ENCODE data around the gene MARCHF3. TPM values are rescaled to one million over a fixed set of nuclear protein-coding genes. Genes with fewer than 3 reads are reported as not detected.
"Not testable (repeated sequence)": the region's sequence is repeated elsewhere in the genome, so short reads cannot be mapped to it uniquely, and the experiment has no call there.

Gene MARCHF3
- total RNA-seq, 3 donors from 2014 or later, result 22.5 to 52.8 (median 34.5) TPM

GRCh38 chr5:126847826-126848251 lies 182.5 kb downstream of the MARCHF3 start:
- Histone ChIP-seq H3K4me3 (no peak overlapping the region), H3K9me3 (no peaks in the 10 kb centered on the region), H3K36me3 (ENCODE audit: low read depth) (no peaks in the 10 kb centered on the region), H3K4me1 (ENCODE audit: low read depth) (peaks cover 21% of the 10 kb centered on the region)
- ATAC-seq, result peak; percentile 17
- DNase-seq, result no peak
- TF ChIP-seq, protein P1, sequence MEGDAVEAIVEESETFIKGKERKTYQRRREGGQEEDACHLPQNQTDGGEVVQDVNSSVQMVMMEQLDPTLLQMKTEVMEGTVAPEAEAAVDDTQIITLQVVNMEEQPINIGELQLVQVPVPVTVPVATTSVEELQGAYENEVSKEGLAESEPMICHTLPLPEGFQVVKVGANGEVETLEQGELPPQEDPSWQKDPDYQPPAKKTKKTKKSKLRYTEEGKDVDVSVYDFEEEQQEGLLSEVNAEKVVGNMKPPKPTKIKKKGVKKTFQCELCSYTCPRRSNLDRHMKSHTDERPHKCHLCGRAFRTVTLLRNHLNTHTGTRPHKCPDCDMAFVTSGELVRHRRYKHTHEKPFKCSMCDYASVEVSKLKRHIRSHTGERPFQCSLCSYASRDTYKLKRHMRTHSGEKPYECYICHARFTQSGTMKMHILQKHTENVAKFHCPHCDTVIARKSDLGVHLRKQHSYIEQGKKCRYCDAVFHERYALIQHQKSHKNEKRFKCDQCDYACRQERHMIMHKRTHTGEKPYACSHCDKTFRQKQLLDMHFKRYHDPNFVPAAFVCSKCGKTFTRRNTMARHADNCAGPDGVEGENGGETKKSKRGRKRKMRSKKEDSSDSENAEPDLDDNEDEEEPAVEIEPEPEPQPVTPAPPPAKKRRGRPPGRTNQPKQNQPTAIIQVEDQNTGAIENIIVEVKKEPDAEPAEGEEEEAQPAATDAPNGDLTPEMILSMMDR (IDR thresholded peaks at IDR 0.05), result no peak
- intact Hi-C loops (cut with DNase I, micrococcal nuclease), result no loop called here

GRCh38 chr5:126847456-126847820 lies 182.9 kb downstream of the MARCHF3 start:
- ATAC-seq, result no peak
- Histone ChIP-seq H3K4me3 (no peak overlapping the region), H3K9me3 (no peaks in the 10 kb centered on the region), H3K4me1 (ENCODE audit: low read depth) (peaks cover 21% of the 10 kb centered on the region), H3K36me3 (ENCODE audit: low read depth) (no peaks in the 10 kb centered on the region)
- DNase-seq, result no peak
- TF ChIP-seq, protein P1 (IDR thresholded peaks at IDR 0.05), result no peak
- intact Hi-C loops (cut with DNase I, micrococcal nuclease), result no loop called here

- peaks cover 21% of the 10 kb centered on the region for H3K4me1 ChIP-seq (ENCODE audit: low read depth)
- TF ChIP-seq, protein P1 (IDR thresholded peaks at IDR 0.05), result no peak
- intact Hi-C loops (cut with DNase I, micrococcal nuclease), result no loop called here
- peak; percentile 28 for ATAC-seq
- DNase-seq, result no peak
- no peak overlapping the region for H3K4me3 ChIP-seq
- no peaks in the 10 kb centered on the region for H3K36me3 ChIP-seq (ENCODE audit: low read depth)
- no peaks in the 10 kb centered on the region for H3K9me3 ChIP-seq
These were observed 183.5 kb downstream of the MARCHF3 start for GRCh38 chr5:126846744-126847455.

- intact Hi-C loops (cut with DNase I, micrococcal nuclease), result no loop called here
- ATAC-seq, result no peak
These were observed 184.0 kb downstream of the MARCHF3 start for GRCh38 chr5:126846344-126846743.

DNA sequence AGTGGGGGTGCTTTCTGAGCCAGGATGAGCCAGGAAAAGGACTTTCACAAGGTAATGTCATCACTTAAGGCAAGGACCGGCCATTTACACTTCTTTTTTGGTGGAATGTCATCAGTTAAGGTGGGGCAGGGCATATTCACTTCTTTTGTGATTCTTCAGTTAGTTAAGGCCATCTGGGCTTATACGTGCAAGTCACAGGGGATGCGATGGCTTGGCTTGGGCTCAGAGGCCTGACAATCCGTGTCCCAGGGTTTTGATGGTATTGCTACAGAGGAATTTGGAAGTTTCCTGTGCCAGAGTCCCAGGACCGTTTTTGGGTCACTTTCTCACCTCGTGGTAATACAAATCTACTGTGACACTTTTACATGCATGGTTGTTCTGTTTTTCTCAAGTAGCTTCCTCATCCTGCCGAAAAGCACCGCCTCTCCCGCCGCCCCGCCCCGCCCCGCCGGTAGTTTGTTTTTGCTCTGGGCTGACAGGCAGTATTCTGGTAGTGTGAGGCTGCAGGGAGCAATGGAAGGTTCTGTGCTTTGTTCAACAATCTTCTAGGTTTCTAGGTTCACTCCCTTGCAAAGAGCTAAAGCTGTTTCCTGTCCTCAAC lies 184.8 kb downstream of the MARCHF3 start:
- H3K9me3 ChIP-seq; intact Hi-C loops (cut with DNase I, micrococcal nuclease); H3K36me3 ChIP-seq (ENCODE audit: low read depth); H3K4me3 ChIP-seq: not testable (repeated sequence)
- DNase-seq, result peak; percentile 62 to 91 (median 84)
- peak; percentile 100 for ATAC-seq
- peaks cover 21% of the 10 kb centered on the region for H3K4me1 ChIP-seq (ENCODE audit: low read depth)

More at GRCh38 chr5:126846344-126846743, 184.0 kb downstream of the MARCHF3 start:
- H3K9me3 ChIP-seq, result no peaks in the 10 kb centered on the region
- H3K4me3 ChIP-seq, result no peak overlapping the region
- peaks cover 21% of the 10 kb centered on the region for H3K4me1 ChIP-seq (ENCODE audit: low read depth)
- no peaks in the 10 kb centered on the region for H3K36me3 ChIP-seq (ENCODE audit: low read depth)
- TF ChIP-seq, protein P1 (IDR thresholded peaks at IDR 0.05), result no peak
- DNase-seq, result no peak

DNA sequence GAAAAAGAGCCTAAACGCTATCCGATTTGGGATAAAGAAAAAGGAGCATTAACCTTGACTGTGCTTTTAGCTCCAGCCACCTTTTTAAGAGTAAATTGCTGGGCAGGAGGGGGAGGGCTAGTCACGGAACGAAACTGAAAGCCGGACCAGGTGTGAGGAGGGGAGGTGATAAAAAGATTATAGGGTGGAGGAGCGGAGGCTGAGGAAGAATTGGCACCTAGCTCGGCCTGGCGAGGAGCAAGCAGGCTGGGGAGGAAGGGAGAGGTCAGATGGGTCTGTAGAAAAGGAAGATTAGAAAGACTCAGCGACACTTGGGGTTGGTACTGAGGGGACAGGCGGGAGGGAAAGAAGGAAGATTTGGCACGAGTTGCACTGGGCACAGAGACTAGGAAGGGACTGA lies 187.0 kb downstream of the MARCHF3 start:
- intact Hi-C loops (cut with DNase I, micrococcal nuclease); ATAC-seq; H3K9me3 ChIP-seq; H3K4me3 ChIP-seq; H3K36me3 ChIP-seq (ENCODE audit: low read depth): not testable (repeated sequence)
- peaks cover 21% of the 10 kb centered on the region for H3K4me1 ChIP-seq (ENCODE audit: low read depth)
- DNase-seq, result peak in 2 of 3 donors; percentile 49 to 61

DNA sequence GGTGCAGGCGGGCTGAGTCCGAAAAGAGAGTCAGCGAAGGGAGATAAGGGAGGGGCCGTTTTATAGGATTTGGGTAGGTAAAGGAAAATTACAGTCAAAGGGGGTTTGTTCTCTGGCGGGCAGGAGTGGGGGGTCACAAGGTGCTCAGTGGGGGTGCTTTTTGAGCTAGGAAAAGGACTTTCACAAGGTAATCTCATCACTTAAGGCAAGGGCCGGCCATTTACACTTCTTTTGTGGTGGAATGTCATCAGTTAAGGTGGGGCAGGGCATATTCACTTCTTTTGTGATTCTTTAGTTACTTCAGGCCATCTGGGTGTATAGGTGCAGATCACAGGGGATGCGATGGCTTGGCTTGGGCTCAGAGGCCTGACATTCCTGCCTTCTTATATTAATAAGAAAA lies 191.0 kb downstream of the MARCHF3 start:
- H3K4me3 ChIP-seq; intact Hi-C loops (cut with DNase I, micrococcal nuclease); H3K4me1 ChIP-seq (ENCODE audit: low read depth); DNase-seq; H3K36me3 ChIP-seq (ENCODE audit: low read depth); ATAC-seq; H3K9me3 ChIP-seq: not testable (repeated sequence)
